Trophoblast cell (in vitro differentiated cells and primary cell): ENCODE data around the gene APP.
A peak's percentile ranks its signal among the peaks of the same experiment; 100 is the strongest.

ENCODE experiments used
- DNase-seq, 2 donors: peaks; one replicate each; pipeline ENCODE4 v3.0.0-alpha.2; 2016
- H2AFZ ChIP-seq: 2 replicates; pipeline ENCODE4 v1.6.1; 2013; ENCODE audit warnings: low read length, moderate library complexity, mild to moderate bottlenecking; ENCODE audit not compliant: insufficient read depth, poor library complexity
- H2AK5ac ChIP-seq: 2 replicates; pipeline ENCODE4 v1.6.1; 2013; ENCODE audit warnings: mild to moderate bottlenecking, low read length
- H2BK120ac ChIP-seq: 2 replicates; pipeline ENCODE4 v1.6.1; 2013; ENCODE audit warnings: low read length, mild to moderate bottlenecking, moderate library complexity; ENCODE audit not compliant: insufficient read depth, poor library complexity
- H2BK12ac ChIP-seq: 2 replicates; pipeline ENCODE4 v1.6.1; 2013; ENCODE audit warnings: mild to moderate bottlenecking, low read length, moderate library complexity
- H2BK5ac ChIP-seq: 2 replicates; pipeline ENCODE4 v1.6.1; 2013; ENCODE audit warnings: low read length, low read depth, moderate library complexity, mild to moderate bottlenecking; ENCODE audit not compliant: poor library complexity
- H3K14ac ChIP-seq: 2 replicates; pipeline ENCODE4 v1.6.1; 2013; ENCODE audit warnings: mild to moderate bottlenecking, low read length
- H3K18ac ChIP-seq: 2 replicates; pipeline ENCODE4 v1.6.1; 2013; ENCODE audit warnings: mild to moderate bottlenecking, low read length
- H3K23ac ChIP-seq: 2 replicates; pipeline ENCODE4 v1.6.1; 2013; ENCODE audit warnings: low read length
- H3K27ac ChIP-seq: 2 replicates; pipeline ENCODE4 v1.5.1; 2013; ENCODE audit warnings: low read depth, mild to moderate bottlenecking, inconsistent platforms, low read length, moderate library complexity
- H3K27me3 ChIP-seq: 2 replicates; pipeline ENCODE4 v1.6.1; 2013; ENCODE audit warnings: inconsistent platforms, mild to moderate bottlenecking, low read length, moderate library complexity; ENCODE audit not compliant: insufficient read depth
- H3K36me3 ChIP-seq, 2 experiments: 1 replicate in 1 of 2; 2 replicates in 1 of 2; pipeline ENCODE4 v1.6.1; 2013; ENCODE audit warnings: low read length in 2 of 2, mild to moderate bottlenecking in 2 of 2, moderate library complexity in 1 of 2; ENCODE audit not compliant: insufficient read depth in 2 of 2, control insufficient read depth in 1 of 2
- H3K4ac ChIP-seq: 2 replicates; pipeline ENCODE4 v1.6.1; 2013; ENCODE audit warnings: low read depth, mild to moderate bottlenecking, low read length, moderate library complexity
- H3K4me1 ChIP-seq, 2 experiments: 1 replicate in 1 of 2; 2 replicates in 1 of 2; pipeline ENCODE4 v1.6.1; 2013; ENCODE audit warnings: low read length in 2 of 2, mild to moderate bottlenecking in 2 of 2, moderate library complexity in 1 of 2; ENCODE audit not compliant: insufficient read depth in 2 of 2, control insufficient read depth in 1 of 2
- H3K4me2 ChIP-seq: 2 replicates; pipeline ENCODE4 v1.6.1; 2013; ENCODE audit warnings: inconsistent platforms, mild to moderate bottlenecking, low read length, moderate library complexity
- H3K4me3 ChIP-seq: 2 replicates; pipeline ENCODE4 v1.5.1; 2013; ENCODE audit warnings: mild to moderate bottlenecking, low read depth, low read length, inconsistent platforms
- H3K79me1 ChIP-seq: one replicate; pipeline ENCODE4 v1.6.1; 2013; ENCODE audit warnings: low read length
- H3K79me2 ChIP-seq: 2 replicates; pipeline ENCODE4 v1.6.1; 2013; ENCODE audit warnings: low read length, mild to moderate bottlenecking; ENCODE audit not compliant: control insufficient read depth, insufficient read depth, poor library complexity
- H3K9ac ChIP-seq: 2 replicates; pipeline ENCODE4 v1.6.1; 2013; ENCODE audit warnings: mild to moderate bottlenecking, low read length
- H3K9me3 ChIP-seq: 2 replicates; pipeline ENCODE4 v1.6.1; 2013; ENCODE audit warnings: low read depth, mild to moderate bottlenecking, control low read depth, inconsistent platforms, low read length; ENCODE audit not compliant: insufficient read depth
- H4K12ac ChIP-seq: 2 replicates; pipeline ENCODE4 v1.6.1; 2013; ENCODE audit warnings: low read depth, mild to moderate bottlenecking, low read length, moderate library complexity
- H4K8ac ChIP-seq: 2 replicates; pipeline ENCODE4 v1.6.1; 2013; ENCODE audit warnings: low read depth, mild to moderate bottlenecking, low read length, moderate library complexity
- H4K91ac ChIP-seq: one replicate; pipeline ENCODE4 v1.6.1; 2013; ENCODE audit warnings: low read depth, mild to moderate bottlenecking, low read length, moderate library complexity
- WGBS: extraction: QIAGEN DNeasy Blood & Tissue Kit; methylation state at CpG from one replicate; pipeline ENCODE4 v1.1.7; 2013; ENCODE audit warnings: missing lambda C conversion rate; ENCODE audit not compliant: insufficient read length, insufficient coverage; ENCODE audit errors: extremely low coverage; 5-methylcytosine and 5-hydroxymethylcytosine counted together

Gene APP

GRCh38 chr21:26123012-26123411 is 47.6 kb downstream of the APP start:
- no CpG with 5 or more reads among the region's 1 CpG for WGBS
- peaks cover 14 to 22% of the 10 kb centered on the region in 2 experiments for H3K4me1 ChIP-seq
- H3K14ac ChIP-seq = no peak overlapping the region
- no peak overlapping the region for H3K4me2 ChIP-seq
- no peak overlapping the region for H3K27ac ChIP-seq
- no peaks in the 10 kb centered on the region for H3K9me3 ChIP-seq
- H3K79me1 ChIP-seq = peaks cover 5% of the 10 kb centered on the region
- H3K27me3 ChIP-seq = no peaks in the 10 kb centered on the region
- H4K8ac ChIP-seq = no peak overlapping the region
- H2BK12ac ChIP-seq = no peak overlapping the region
- no peak overlapping the region for H3K9ac ChIP-seq
- no peak for DNase-seq
- H4K12ac ChIP-seq = no peak overlapping the region
- no peak overlapping the region for H4K91ac ChIP-seq
- no peak overlapping the region for H3K4me3 ChIP-seq
- H3K18ac ChIP-seq = no peak overlapping the region
- H2BK5ac ChIP-seq = no peak overlapping the region
- H2BK120ac ChIP-seq = no peak overlapping the region
- H3K23ac ChIP-seq = no peak overlapping the region
- no peaks in the 10 kb centered on the region for H3K36me3 ChIP-seq
- H2AK5ac ChIP-seq = no peak overlapping the region
- H2AFZ ChIP-seq = no peak overlapping the region
- peaks cover 4% of the 10 kb centered on the region for H3K79me2 ChIP-seq
- H3K4ac ChIP-seq = no peak overlapping the region

- Histone ChIP-seq H3K79me1 (peaks cover 12% of the 10 kb centered on the region), H3K23ac (no peak overlapping the region), H3K27me3 (no peaks in the 10 kb centered on the region), H3K4me3 (no peak overlapping the region), H2BK12ac (peak overlapping the region; percentile 40), H3K36me3 (no peaks in the 10 kb centered on the region), H3K4me2 (no peak overlapping the region), H3K27ac (no peak overlapping the region), H4K91ac (no peak overlapping the region), H2AK5ac (peak overlapping the region; percentile 69), H2AFZ (no peak overlapping the region), H3K18ac (no peak overlapping the region), H3K79me2 (peaks cover 6% of the 10 kb centered on the region), H2BK120ac (no peak overlapping the region), H4K8ac (peak overlapping the region; percentile 11), H3K9ac (no peak overlapping the region), H3K4me1 (peaks cover 10 to 22% of the 10 kb centered on the region in 2 experiments), H3K14ac (no peak overlapping the region), H2BK5ac (no peak overlapping the region), H4K12ac (no peak overlapping the region), H3K9me3 (no peaks in the 10 kb centered on the region), H3K4ac (peak overlapping the region; percentile 69)
- peak; percentile 53 to 75 for DNase-seq
- no CpG with 5 or more reads among the region's 4 CpGs for WGBS
These were observed 49.7 kb downstream of the APP start for GRCh38 chr21:26120828-26121227.

- Histone ChIP-seq H2BK5ac (no peak overlapping the region), H3K14ac (no peak overlapping the region), H4K12ac (no peak overlapping the region), H3K4me1 (peaks cover 8 to 17% of the 10 kb centered on the region in 2 experiments), H3K18ac (no peak overlapping the region), H3K4me3 (no peak overlapping the region), H3K79me1 (peaks cover 12% of the 10 kb centered on the region), H3K4ac (no peak overlapping the region), H2AFZ (no peak overlapping the region), H4K8ac (no peak overlapping the region), H3K4me2 (no peak overlapping the region), H3K27ac (no peak overlapping the region), H2BK12ac (no peak overlapping the region), H3K79me2 (peaks cover 4% of the 10 kb centered on the region), H2BK120ac (no peak overlapping the region), H3K9me3 (no peaks in the 10 kb centered on the region), H3K36me3 (no peaks in the 10 kb centered on the region), H3K9ac (no peak overlapping the region), H4K91ac (no peak overlapping the region), H3K23ac (no peak overlapping the region), H3K27me3 (no peaks in the 10 kb centered on the region), H2AK5ac (no peak overlapping the region)
- WGBS = no CpG with 5 or more reads among the region's 1 CpG
- DNase-seq = no peak
These were observed 50.7 kb downstream of the APP start for GRCh38 chr21:26119906-26120305.

GRCh38 chr21:26118938-26119540 is 51.5 kb downstream of the APP start:
- Histone ChIP-seq H2BK5ac (no peak overlapping the region), H3K4ac (no peak overlapping the region), H3K23ac (no peak overlapping the region), H3K18ac (no peak overlapping the region), H4K12ac (no peak overlapping the region), H3K79me2 (peaks cover 6% of the 10 kb centered on the region), H3K79me1 (peaks cover 11% of the 10 kb centered on the region), H3K27me3 (no peaks in the 10 kb centered on the region), H2AK5ac (no peak overlapping the region), H2BK12ac (no peak overlapping the region), H3K9ac (no peak overlapping the region), H3K9me3 (no peaks in the 10 kb centered on the region), H3K36me3 (no peaks in the 10 kb centered on the region), H3K4me1 (peaks cover 6 to 18% of the 10 kb centered on the region in 2 experiments), H3K4me3 (no peak overlapping the region), H4K8ac (no peak overlapping the region), H3K4me2 (no peak overlapping the region), H2AFZ (no peak overlapping the region), H4K91ac (no peak overlapping the region), H3K14ac (no peak overlapping the region), H2BK120ac (no peak overlapping the region), H3K27ac (no peak overlapping the region)
- DNase-seq = no peak
- no CpG with 5 or more reads among the region's 2 CpGs for WGBS
